Psoas muscle (tissue), 8 donors: Measurements from ENCODE around the gene RABEP2. TPM values are rescaled to one million over a fixed set of nuclear protein-coding genes. Genes with fewer than 3 reads are reported as not detected.
"Not testable (repeated sequence)": the region's sequence is repeated elsewhere in the genome, so short reads cannot be mapped to it uniquely, and the experiment has no call there.

Experiments used
- ATAC-seq, 4 donors: fragments of 200-7000 bp; cut with Tn5 transposase; one replicate each; pipeline ENCODE4 v1.9.1; 2020; ENCODE audit warnings: moderate library complexity in 3 of 4, mild to moderate bottlenecking in 2 of 4
- DNase-seq, 2 donors: peaks; one replicate each; pipeline ENCODE4 v3.0.0-alpha.2; 2020
- H3K27ac ChIP-seq: fragments of 200-600 bp; one replicate; pipeline ENCODE4 v1.8.0; 2022
- H3K27me3 ChIP-seq, 3 donors: fragments of 200-600 bp in 1 of 3; one replicate each; pipeline versions ENCODE4 v1.6.1 to v1.8.0; 2013 to 2022; ENCODE audit warnings: low read length in 2 of 3, mild to moderate bottlenecking in 2 of 3, moderate library complexity in 1 of 3; ENCODE audit not compliant: insufficient read depth in 3 of 3
- H3K36me3 ChIP-seq, 2 donors: fragments of 200-600 bp in 1 of 2; one replicate each; pipeline versions ENCODE4 v1.6.1 to v1.8.0; 2013 to 2022; ENCODE audit warnings: low read depth in 1 of 2, mild to moderate bottlenecking in 1 of 2, moderate library complexity in 1 of 2; ENCODE audit not compliant: insufficient read depth in 1 of 2
- H3K4me1 ChIP-seq: fragments of 200-600 bp; one replicate; pipeline ENCODE4 v1.8.0; 2022
- H3K4me3 ChIP-seq: fragments of 200-600 bp; one replicate; pipeline ENCODE4 v1.8.0; 2022; ENCODE audit warnings: mild to moderate bottlenecking
- H3K9me3 ChIP-seq: fragments of 200-600 bp; one replicate; pipeline ENCODE4 v1.8.0; 2022
- CTCF ChIP-seq: fragments of 200-600 bp; IDR thresholded peaks from one replicate; pipeline ENCODE4 v1.8.0; 2022; ENCODE audit warnings: antibody characterized with exemption
- WGBS, 3 donors: extraction: QIAGEN DNeasy Blood & Tissue Kit; methylation state at CpG; one replicate each; pipeline versions ENCODE4 v1.1.6 to v1.1.7; 2013; 5-methylcytosine and 5-hydroxymethylcytosine counted together
- intact Hi-C, 2 donors: fragments of 100-400 bp; cut with DNase I; formaldehyde crosslinking; loops; one replicate each; pipeline versions ENCODE4 v1.11.0 to v1.14.2; 2022
- long read RNA-seq, 2 donors: library from polyadenylated mRNA; unstranded; transcript quantifications; one replicate each; pipeline ENCODE4 v2.0.0, GENCODE V29; 2021
- polyA plus RNA-seq, 3 donors: library from polyadenylated mRNA; stranded (reverse); fragments of 200-250 nt; gene quantifications; one replicate each; pipeline ENCODE4 v1.2.3, GENCODE V29; 2013
- total RNA-seq, 4 donors: library from RNA; stranded (reverse); fragmentation: NEBNext Ultra II Directional in 2 of 4; extraction: Animal tissue kit (Norgen Biotek cat#: 25700) in 2 of 4; gene quantifications; one replicate each; pipeline versions ENCODE4 v1.2.1 to v1.2.4, GENCODE V29; 2021 to 2023
- donor health status: healthy with polysubstance abuse.
- donor health status: DM: no; HTN: no; CAD: no; lungs with moderate emphysema.
- donor health status: Bipolar disorder and iron deficiency.
- donor health status: healthy.
- donor health status: DM: yes; HTN: yes; CAD: no.
- donor health status: DM: no; HTN: no; CAD: no.
- donor health status: DM: no; HTN: no; CAD: no.
- donor health status: DM: yes; HTN: yes; CAD: no.

Gene RABEP2
- total RNA-seq (1 to 10 TPM; 3.1 to 7.0 (median 5.2) TPM), polyA plus RNA-seq (10 to 100 TPM in 1 of 3 donors, 1 to 10 TPM in 2; 6.2 to 22.8 (median 8.2) TPM)
- long read RNA-seq, donor 1, result 0 reads
- long read RNA-seq, donor 2, partial matches to known transcripts, result 1 of 2 reads
- long read RNA-seq, donor 2, other reads (novel, unspliced or antisense), result 1 of 2 reads

DNA sequence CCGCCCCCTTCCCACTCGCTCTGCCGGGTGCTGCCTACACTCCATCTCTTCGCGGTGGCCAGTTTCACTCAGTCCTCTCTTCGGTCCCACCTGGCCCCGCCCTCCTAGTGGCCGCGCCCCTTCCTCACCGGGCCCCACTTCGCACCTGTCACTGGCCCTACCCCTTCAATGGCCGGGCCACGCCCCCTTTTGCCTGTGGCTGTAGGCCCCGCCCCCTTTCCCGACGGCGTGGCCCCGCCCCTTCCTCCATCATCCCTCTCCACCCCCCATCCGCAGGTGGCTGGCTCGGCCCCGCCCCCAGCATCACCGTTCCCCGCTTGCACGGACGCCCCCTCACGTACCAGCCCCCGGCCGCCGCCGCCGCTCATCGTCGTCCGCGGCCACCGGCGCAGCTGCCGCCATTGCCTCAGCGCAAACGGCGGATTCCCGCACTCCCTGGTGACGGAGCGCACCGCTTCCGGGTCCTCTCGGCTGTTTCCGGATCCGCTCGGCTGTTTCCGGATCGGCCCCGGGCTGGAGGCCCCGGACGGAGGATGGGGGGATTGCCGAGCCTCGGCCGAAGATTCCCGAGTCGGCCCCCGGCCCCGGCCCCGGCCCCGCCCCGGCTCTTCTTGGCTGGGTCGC lies at the start of gene RABEP2:
Gene RABEP2 (minus strand): TSS at position 477 of the 624 bp plus-strand sequence. CDS start 75 bp downstream, at position 402.
- 1 to 2% (median 1%) methylated on average over 39 to 66 of the region's 66 CpGs for WGBS, 3 donors
- H3K4me3 ChIP-seq, result peak within 1 kb of the TSS; percentile 84

DNA sequence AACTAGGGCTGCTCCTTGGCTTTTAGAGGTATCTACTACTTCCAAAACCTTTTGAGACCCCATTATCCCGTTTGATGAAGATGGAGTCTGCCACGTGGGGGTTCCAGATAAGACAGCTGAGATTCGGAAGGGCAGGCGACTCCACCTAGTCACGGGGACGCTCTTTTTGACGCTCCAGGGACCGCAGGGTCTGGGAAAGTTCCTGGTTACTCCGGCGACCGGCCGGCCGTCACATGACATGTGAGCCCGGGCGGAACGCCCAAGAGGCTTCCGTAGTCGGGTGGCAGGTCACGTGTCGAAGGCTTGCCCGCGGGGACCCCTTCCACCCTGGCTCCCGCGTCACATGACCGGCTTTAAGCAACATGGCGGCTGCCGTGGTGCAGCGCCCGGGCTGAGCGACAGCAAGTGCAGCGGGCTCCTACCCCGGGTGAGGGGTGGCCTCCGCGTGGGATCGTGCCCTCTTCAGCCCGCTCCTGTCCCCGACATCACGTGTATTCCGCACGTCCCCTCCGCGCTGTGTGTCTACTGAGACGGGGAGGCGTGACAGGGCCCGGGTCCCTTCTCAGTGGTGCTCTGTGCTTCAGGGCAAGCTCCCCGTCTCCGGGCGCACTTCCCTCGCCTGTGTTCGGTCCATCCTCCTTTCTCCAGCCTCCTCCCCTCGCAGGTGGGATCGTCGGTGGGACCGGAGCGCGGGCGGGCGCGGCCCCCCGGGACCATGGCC lies 49.6 kb upstream of the RABEP2 start, which contains the start of gene SPNS1:
Gene SPNS1 (plus strand): TSS at position 342 of the 721 bp plus-strand sequence. CDS start 374 bp downstream, at position 716.
- Histone ChIP-seq H3K27me3 (no peaks in the 10 kb centered on the region), H3K4me3 (peak within 1 kb of the TSS; percentile 99), H3K27ac (peak within 1 kb of the TSS; percentile 79), H3K36me3 (peaks cover 9 to 31% of the 10 kb centered on the region in 2 donors), H3K9me3 (no peaks in the 10 kb centered on the region), H3K4me1 (peaks cover 12% of the 10 kb centered on the region)
- WGBS, 3 donors, result 0 to 1% (median 0%) methylated on average over 50 to 60 of the region's 60 CpGs
- ATAC-seq, result peak; percentile 98 to 99 (median 99)
- intact Hi-C loops, result loop anchor here in 1 of 2 donors (10.0 kb wide), 1 partner anchor 1510 kb away; no protein-coding TSS in a partner anchor
- TF ChIP-seq CTCF, result no peak
- DNase-seq, result peak; percentile 98 to 99

More for the DNA sequence above, at the start of gene RABEP2:
- peak within 1 kb of the TSS; percentile 95 for H3K27ac ChIP-seq
- DNase-seq, result peak; percentile 94 to 98
- no peak for TF ChIP-seq CTCF
- peaks cover 4% of the 10 kb centered on the region for H3K4me1 ChIP-seq
- intact Hi-C loops, result no loop called here
- peak; percentile 94 to 97 (median 95) for ATAC-seq
- H3K36me3 ChIP-seq, result peaks cover 0 to 10% of the 10 kb centered on the region in 2 donors
- H3K27me3 ChIP-seq, result no peaks in the 10 kb centered on the region
- no peaks in the 10 kb centered on the region for H3K9me3 ChIP-seq

GRCh38 chr16:28974007-28974436 lies 49.0 kb upstream of the RABEP2 start:
- 0% methylated on average over 17 of the region's 17 CpGs for WGBS, 3 donors
- Histone ChIP-seq H3K27ac (peak overlapping the region; percentile 79), H3K4me1 (peaks cover 12% of the 10 kb centered on the region), H3K4me3 (peak overlapping the region; percentile 99), H3K9me3 (no peaks in the 10 kb centered on the region), H3K27me3 (no peaks in the 10 kb centered on the region), H3K36me3 (peaks cover 5 to 25% of the 10 kb centered on the region in 2 donors)
- intact Hi-C loops, result loop anchor here in 1 of 2 donors (10.0 kb wide), 1 partner anchor 1509 kb away; no protein-coding TSS in a partner anchor
- ATAC-seq (peak; percentile 13 to 66 (median 58)), DNase-seq (peak; percentile 59 to 70)
- peak; percentile 48 for TF ChIP-seq CTCF

DNA sequence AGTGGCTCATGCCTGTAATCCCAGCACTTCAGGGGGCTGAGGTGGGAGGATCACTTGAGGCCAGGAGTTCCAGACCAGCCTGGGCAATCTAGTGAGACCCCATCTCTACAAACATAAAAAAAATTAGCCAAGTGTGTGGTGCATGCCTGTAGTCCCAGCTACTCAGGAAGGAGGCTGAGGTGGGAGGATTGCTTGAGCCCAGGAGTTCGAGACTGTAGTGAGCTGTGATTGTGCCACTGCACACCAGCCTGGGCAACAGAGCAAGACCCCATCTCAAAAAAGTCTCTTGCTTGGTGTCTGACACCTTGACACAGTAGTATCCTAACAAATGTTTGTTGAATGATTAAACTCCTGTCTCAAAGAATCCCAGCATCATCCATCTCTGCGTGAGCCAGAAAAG lies 44.7 kb upstream of the RABEP2 start:
- not testable (repeated sequence) for H3K4me3 ChIP-seq, ATAC-seq, H3K27ac ChIP-seq, H3K27me3 ChIP-seq, DNase-seq, H3K9me3 ChIP-seq, H3K4me1 ChIP-seq
- H3K36me3 ChIP-seq, result peaks cover 0 to 16% of the 10 kb centered on the region in 2 donors
- intact Hi-C loops, result loop anchor here in 1 of 2 donors (10.0 kb wide), 1 partner anchor 1505 kb away; no protein-coding TSS in a partner anchor
- WGBS, 3 donors, result 87 to 91% (median 90%) methylated on average over 2 of the region's 2 CpGs
